Naive B cell (primary cell): Measurements from ENCODE around the gene GOLGA3. TPM values are rescaled to one million over a fixed set of nuclear protein-coding genes. Genes with fewer than 3 reads are reported as not detected.

Experiments
- ATAC-seq, 2 donors: fragments of 150-1000 bp; cut with Tn5 transposase; 2 replicates each; pipeline ENCODE4 v1.10.0; 2021; ENCODE audit warnings: low read depth in 2 of 2, mild to moderate bottlenecking in 2 of 2, moderate library complexity in 2 of 2
- DNase-seq: peaks from one replicate; pipeline ENCODE4 v3.0.0; 2022
- H3K27ac Mint-ChIP-seq, 6 donors: one replicate each; pipeline ENCODE4 v1.8.0; 2020 to 2022; ENCODE audit warnings: mild to moderate bottlenecking in 6 of 6, mixed read lengths in 6 of 6, moderate library complexity in 5 of 6, inconsistent platforms in 2 of 6
- H3K27me3 Mint-ChIP-seq, 3 donors: one replicate each; pipeline ENCODE4 v1.8.0; 2021 to 2022; ENCODE audit warnings: mixed read lengths in 3 of 3, mild to moderate bottlenecking in 1 of 3
- H3K36me3 Mint-ChIP-seq, 2 donors: one replicate each; pipeline ENCODE4 v1.8.0; 2020 to 2022; ENCODE audit warnings: mixed read lengths in 2 of 2, inconsistent platforms in 1 of 2, mild to moderate bottlenecking in 1 of 2
- H3K4me1 Mint-ChIP-seq, 3 donors: one replicate each; pipeline ENCODE4 v1.8.0; 2020 to 2022; ENCODE audit warnings: mixed read lengths in 3 of 3, inconsistent platforms in 1 of 3, mild to moderate bottlenecking in 1 of 3, moderate library complexity in 1 of 3
- H3K4me3 Mint-ChIP-seq, 8 donors: one replicate each; pipeline ENCODE4 v1.8.0; 2020 to 2022; ENCODE audit warnings: mild to moderate bottlenecking in 8 of 8, mixed read lengths in 8 of 8, moderate library complexity in 8 of 8, inconsistent platforms in 2 of 8
- H3K9me3 Mint-ChIP-seq, 7 donors: one replicate each; pipeline ENCODE4 v1.8.0; 2020 to 2022; ENCODE audit warnings: mixed read lengths in 7 of 7, mild to moderate bottlenecking in 5 of 7, inconsistent platforms in 2 of 7, moderate library complexity in 1 of 7
- polyA plus RNA-seq, 6 donors: library from polyadenylated mRNA; unstranded; fragments of 300-500 nt; fragmentation: Illumina TruSeq; gene quantifications; one replicate each; pipeline ENCODE4 v1.2.3, GENCODE V29; 2021; ENCODE audit warnings: low read depth in 6 of 6

GOLGA3 gene
- polyA plus RNA-seq, 6 donors from 2014 or later: 0.17 to 13.6 (median 4.8) TPM

DNA sequence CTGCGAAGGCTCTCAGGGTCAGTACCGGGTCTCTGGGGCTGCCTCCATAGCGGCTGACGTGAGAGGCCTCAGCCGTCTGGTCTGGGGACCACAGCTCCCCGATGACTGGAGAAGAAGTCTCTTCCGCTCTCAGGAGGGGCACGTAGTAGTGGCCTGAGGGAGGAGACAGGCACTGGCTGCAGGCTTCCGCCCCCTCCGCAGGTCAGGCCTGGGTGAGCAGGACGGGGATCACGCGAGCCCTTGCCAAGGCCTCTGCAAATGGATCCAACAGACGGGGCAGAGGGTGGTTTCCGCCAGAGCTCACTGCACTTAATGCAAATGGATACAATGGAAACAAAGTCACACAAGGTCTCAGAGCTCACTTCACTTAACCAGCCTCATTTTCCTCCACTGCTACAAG is 91.8 kb downstream of the GOLGA3 start:
- Mint-ChIP-seq H3K4me3 (no peak overlapping the region), H3K27me3 (no peaks in the 10 kb centered on the region), H3K27ac (no peak overlapping the region), H3K9me3 (peaks cover 0 to 1% (median 0%) of the 10 kb centered on the region in 7 donors), H3K36me3 (peaks cover 22 to 30% of the 10 kb centered on the region in 2 donors), H3K4me1 (peaks cover 0 to 10% (median 2%) of the 10 kb centered on the region in 3 donors)
- no peak for ATAC-seq
- no peak for DNase-seq

DNA sequence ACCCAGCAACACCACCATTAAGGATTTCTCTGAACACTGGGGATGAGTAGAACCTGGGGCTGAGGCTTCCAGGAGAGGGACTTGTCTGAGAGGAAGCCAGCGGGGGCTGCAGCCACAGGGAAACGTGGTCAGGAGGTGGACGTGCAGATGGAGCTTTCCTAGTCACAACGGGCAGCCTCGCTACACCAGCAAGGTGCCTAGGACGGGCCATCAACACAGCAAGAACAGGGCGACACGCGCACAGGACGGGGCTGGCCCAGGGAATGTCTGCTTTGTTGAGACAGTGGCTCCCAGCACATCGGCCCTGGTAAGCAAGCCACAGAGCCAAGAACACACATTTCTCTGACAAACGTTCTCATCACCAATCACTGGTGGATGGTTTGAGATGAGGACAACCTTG is 92.3 kb downstream of the GOLGA3 start:
- Mint-ChIP-seq H3K27me3 (no peaks in the 10 kb centered on the region), H3K27ac (peak overlapping the region in 1 of 6 donors; percentile 60), H3K9me3 (peaks cover 0 to 1% (median 0%) of the 10 kb centered on the region in 7 donors), H3K4me1 (peaks cover 0 to 7% (median 0%) of the 10 kb centered on the region in 3 donors), H3K4me3 (no peak overlapping the region), H3K36me3 (peaks cover 27 to 34% of the 10 kb centered on the region in 2 donors)
- no peak for ATAC-seq
- no peak for DNase-seq

DNA sequence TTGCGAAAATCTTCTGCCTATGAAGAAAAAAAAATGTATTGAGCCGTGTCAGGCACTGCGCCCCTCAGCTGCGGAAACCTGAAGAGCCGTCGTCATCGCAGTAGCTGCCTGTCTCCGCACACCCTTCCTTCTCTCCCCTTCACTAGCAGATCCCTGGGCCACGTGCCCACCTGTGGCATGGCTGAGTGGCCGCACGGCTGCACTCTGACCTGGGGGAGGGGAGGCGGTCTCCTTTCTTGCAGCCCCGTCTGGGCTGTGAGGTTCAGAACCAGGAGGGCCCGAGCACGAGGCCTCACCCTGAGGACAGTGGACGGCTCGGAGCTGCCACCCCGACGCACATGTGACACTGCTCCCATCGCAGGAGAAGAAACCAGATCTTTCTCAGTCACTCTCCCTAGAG is 93.2 kb downstream of the GOLGA3 start:
- peaks cover 31 to 34% of the 10 kb centered on the region in 2 donors for H3K36me3 Mint-ChIP-seq
- H3K4me1 Mint-ChIP-seq: peaks cover 0 to 7% (median 0%) of the 10 kb centered on the region in 3 donors
- ATAC-seq (no peak), DNase-seq (no peak)
- H3K27me3 Mint-ChIP-seq: no peaks in the 10 kb centered on the region
- H3K4me3 Mint-ChIP-seq: no peak overlapping the region
- H3K9me3 Mint-ChIP-seq: peaks cover 0 to 1% (median 0%) of the 10 kb centered on the region in 7 donors
- H3K27ac Mint-ChIP-seq: no peak overlapping the region

DNA sequence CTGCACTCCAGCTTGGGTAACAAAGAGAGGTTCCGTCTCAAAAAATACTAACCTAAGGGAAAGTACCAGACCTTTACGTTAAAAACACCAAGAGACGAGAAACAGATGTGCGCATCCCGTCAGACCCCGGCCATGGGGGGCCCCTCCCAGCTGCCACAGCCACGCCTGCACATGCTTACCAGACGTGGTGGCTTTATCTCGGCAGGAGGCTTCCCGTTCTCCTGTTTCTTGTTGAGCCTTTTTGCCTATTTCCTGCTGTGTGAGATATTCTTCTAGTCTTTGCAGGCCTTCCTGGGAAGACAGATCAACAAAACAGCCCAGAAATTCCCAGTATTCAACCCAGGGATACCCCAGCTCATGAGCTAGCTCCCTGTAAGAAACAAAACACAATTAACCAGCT is 94.5 kb downstream of the GOLGA3 start:
- DNase-seq: no peak
- H3K9me3 Mint-ChIP-seq: peaks cover 0 to 1% (median 0%) of the 10 kb centered on the region in 7 donors
- no peak overlapping the region for H3K4me3 Mint-ChIP-seq
- H3K27me3 Mint-ChIP-seq: no peaks in the 10 kb centered on the region
- H3K27ac Mint-ChIP-seq: no peak overlapping the region
- H3K36me3 Mint-ChIP-seq: peaks cover 31 to 34% of the 10 kb centered on the region in 2 donors
- H3K4me1 Mint-ChIP-seq: peaks cover 0 to 7% (median 3%) of the 10 kb centered on the region in 3 donors
- ATAC-seq: no peak

DNA sequence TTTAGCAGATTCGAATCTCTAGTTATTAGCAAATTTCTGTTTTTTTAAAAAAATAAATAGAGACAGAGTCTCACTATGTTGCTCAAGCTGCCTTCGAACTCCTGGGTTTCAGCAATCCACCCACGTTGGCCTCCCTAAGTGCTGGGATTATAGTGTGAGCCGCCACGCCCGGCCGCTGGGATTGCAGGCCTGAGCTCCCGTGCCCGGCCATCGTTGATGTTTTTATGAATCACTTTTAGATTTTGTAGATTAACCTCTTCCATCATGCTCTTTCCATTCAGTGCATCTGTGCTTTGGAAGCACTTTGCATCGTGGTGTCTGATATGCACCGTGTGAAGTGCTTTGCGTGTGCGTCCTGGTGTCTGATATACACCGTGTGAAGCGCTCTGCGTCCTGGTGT is 97.1 kb downstream of the GOLGA3 start:
- H3K4me1 Mint-ChIP-seq: peaks cover 5 to 7% (median 5%) of the 10 kb centered on the region in 3 donors
- H3K9me3 Mint-ChIP-seq: peaks cover 0 to 1% (median 0%) of the 10 kb centered on the region in 7 donors
- DNase-seq (no peak), ATAC-seq (no peak)
- H3K4me3 Mint-ChIP-seq: no peak overlapping the region
- H3K36me3 Mint-ChIP-seq: peaks cover 34 to 38% of the 10 kb centered on the region in 2 donors
- H3K27ac Mint-ChIP-seq: peak overlapping the region in 1 of 6 donors; percentile 41
- no peaks in the 10 kb centered on the region for H3K27me3 Mint-ChIP-seq

DNA sequence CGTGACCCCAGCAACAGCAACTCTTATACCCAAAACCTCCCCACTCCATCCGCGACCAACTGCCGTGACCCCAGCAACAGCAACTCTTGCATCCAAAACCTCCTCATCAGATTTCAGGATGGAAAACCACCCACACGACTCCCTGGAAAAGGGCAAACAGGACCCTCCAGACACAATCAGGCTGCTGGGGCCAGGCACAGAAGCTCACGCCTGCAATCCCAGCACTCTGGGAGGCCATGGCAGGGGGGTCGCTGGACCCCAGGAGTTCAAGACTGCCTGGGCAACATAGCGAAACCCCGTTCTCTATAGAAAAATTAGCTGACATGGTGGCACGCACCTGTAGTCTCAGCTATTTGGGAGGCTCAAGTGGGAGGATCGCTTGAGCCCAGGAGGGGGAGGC is 98.3 kb downstream of the GOLGA3 start:
- H3K4me1 Mint-ChIP-seq: peaks cover 5 to 7% (median 5%) of the 10 kb centered on the region in 3 donors
- no peak for ATAC-seq

DNA sequence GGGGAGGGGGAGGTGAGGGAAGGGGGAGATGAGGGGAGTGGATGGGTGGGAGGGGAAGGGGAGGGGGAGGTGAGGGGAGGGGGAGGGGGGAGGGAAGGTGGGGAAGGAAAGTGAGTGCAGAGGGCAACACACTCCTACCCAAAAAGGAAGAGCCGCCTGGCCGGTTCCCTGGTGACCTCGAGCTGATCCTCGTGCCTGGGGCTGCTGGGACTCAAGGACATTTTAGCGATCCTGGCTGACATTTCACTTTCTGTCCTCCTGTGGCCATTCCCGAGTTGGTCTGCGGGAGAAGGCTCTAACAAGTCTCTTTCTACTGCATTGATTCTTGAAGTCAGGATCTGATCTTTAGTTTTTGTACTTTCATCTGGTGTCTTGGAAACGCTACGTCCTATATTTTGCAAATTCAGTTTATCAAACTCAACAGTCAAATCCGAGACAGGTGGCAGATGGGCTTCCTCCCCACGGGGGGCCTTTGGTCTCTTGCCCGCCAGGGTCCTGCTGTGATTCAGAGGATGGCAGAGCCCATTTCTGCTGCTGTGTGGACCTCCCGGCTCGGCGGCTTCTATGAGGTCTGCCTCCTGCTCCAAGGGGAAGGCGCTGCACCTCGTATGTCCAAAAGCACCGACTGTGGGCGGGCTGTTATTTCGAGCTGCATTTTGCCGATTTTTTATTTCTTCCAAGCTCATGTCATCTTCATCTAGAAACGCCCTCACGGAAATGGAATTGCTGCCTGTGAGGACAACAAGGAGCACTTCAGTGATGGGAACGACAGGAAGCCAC is 98.9 kb downstream of the GOLGA3 start:
- Mint-ChIP-seq H3K36me3 (peaks cover 38 to 52% of the 10 kb centered on the region in 2 donors), H3K4me3 (no peak overlapping the region), H3K27me3 (no peaks in the 10 kb centered on the region), H3K4me1 (peaks cover 5 to 7% (median 5%) of the 10 kb centered on the region in 3 donors), H3K27ac (peak overlapping the region in 2 of 6 donors; percentile 38 to 76), H3K9me3 (peaks cover 0 to 1% (median 0%) of the 10 kb centered on the region in 7 donors)
- ATAC-seq (no peak), DNase-seq (no peak)

More for the DNA sequence above, 98.3 kb downstream of the GOLGA3 start:
- peak overlapping the region in 3 of 6 donors; percentile 20 to 87 (median 76) for H3K27ac Mint-ChIP-seq
- H3K4me3 Mint-ChIP-seq: no peak overlapping the region
- no peak for DNase-seq
- H3K36me3 Mint-ChIP-seq: peaks cover 38 to 50% of the 10 kb centered on the region in 2 donors
- H3K27me3 Mint-ChIP-seq: no peaks in the 10 kb centered on the region
- H3K9me3 Mint-ChIP-seq: peaks cover 0 to 1% (median 0%) of the 10 kb centered on the region in 7 donors

DNA sequence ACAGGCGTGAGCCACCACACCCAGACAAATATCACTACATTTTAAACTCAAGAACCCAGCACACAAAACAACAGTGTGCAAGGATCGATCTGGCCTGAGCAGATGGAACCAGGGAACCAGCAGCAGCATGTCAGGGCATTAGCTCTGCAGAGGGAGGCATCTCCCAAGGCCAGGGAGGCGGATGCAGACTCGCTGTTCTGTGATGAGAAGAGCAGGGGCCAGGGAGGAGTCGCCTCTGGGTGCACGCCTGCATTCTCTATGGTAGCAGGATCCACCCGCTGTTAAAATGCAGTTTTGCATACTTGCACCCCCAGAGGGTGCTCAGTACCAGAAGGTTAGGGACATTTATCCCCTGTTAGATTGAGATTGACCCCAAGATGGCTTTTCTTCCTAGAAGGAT is 100.2 kb downstream of the GOLGA3 start:
- H3K27ac Mint-ChIP-seq: peak overlapping the region in 4 of 6 donors; percentile 44 to 74 (median 60)
- H3K4me3 Mint-ChIP-seq: peak overlapping the region in 1 of 8 donors; percentile 15
- peaks cover 5 to 7% (median 5%) of the 10 kb centered on the region in 3 donors for H3K4me1 Mint-ChIP-seq
- peaks cover 33 to 43% of the 10 kb centered on the region in 2 donors for H3K36me3 Mint-ChIP-seq
- DNase-seq (no peak), ATAC-seq (no peak)
- H3K9me3 Mint-ChIP-seq: peaks cover 0 to 1% (median 0%) of the 10 kb centered on the region in 7 donors
- H3K27me3 Mint-ChIP-seq: no peaks in the 10 kb centered on the region

DNA sequence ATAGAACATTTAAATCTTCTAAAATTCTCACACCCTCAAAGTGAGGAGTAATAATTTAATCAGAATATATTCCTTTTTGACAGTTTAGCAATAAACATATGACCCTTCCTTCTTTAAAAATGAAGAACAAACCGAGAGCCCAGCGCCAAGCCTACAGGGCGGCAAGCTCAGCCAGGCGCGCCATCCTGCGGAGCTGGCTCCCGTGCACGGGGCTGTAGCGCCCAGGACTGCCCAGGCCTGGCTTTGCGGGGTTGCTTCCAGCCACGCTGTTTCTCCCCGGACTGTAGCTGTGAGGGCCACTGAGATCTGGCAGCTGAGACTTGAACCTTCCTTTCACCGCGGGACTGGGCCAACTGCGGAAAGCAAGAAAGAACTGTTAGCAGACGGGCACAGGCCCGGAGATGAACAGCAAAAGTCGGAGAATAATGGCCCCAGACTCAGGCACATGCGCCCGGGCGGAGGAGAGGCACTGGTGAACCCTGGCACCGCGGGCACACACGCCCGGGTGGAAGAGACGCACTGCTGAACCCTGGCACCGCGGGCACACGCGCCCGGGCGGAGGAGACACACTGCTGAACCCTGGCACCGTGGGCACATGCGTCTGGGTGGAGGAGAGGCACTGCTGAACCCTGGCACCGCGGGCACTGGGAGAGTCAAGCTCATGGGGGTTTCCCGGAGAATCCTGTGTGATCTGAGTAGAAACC is 101.4 kb downstream of the GOLGA3 start:
- Mint-ChIP-seq H3K4me1 (peaks cover 5 to 7% (median 5%) of the 10 kb centered on the region in 3 donors), H3K27me3 (no peaks in the 10 kb centered on the region), H3K9me3 (peaks cover 0 to under 1% (median 0%) of the 10 kb centered on the region in 7 donors), H3K27ac (peak overlapping the region in 1 of 6 donors; percentile 75), H3K36me3 (peaks cover 20 to 31% of the 10 kb centered on the region in 2 donors), H3K4me3 (no peak overlapping the region)
- DNase-seq (no peak), ATAC-seq (no peak)

DNA sequence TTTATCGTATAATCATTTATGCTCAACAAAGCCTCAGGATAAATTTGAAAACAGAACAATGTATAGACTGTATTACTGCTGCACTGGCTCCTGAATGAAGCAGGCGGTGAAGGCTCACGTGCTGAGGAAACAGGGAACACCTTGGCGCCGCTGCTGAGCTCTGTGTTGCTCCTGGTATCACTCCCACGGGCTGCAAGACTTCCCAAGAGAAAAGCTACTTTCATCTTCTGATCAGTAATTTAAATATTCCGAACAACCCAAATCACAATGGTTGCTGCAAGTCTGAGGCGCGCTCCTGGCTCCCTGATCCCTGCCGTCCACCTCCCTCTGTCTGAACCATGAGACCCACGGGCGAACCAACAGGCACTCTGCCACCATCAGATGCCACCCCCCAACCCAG is 102.3 kb downstream of the GOLGA3 start:
- peaks cover 5 to 7% (median 5%) of the 10 kb centered on the region in 3 donors for H3K4me1 Mint-ChIP-seq
- DNase-seq (no peak), ATAC-seq (no peak)
- H3K9me3 Mint-ChIP-seq: no peaks in the 10 kb centered on the region
- no peak overlapping the region for H3K4me3 Mint-ChIP-seq
- H3K36me3 Mint-ChIP-seq: peaks cover 12 to 24% of the 10 kb centered on the region in 2 donors
- H3K27ac Mint-ChIP-seq: peak overlapping the region in 2 of 6 donors; percentile 34 to 67
- no peaks in the 10 kb centered on the region for H3K27me3 Mint-ChIP-seq

DNA sequence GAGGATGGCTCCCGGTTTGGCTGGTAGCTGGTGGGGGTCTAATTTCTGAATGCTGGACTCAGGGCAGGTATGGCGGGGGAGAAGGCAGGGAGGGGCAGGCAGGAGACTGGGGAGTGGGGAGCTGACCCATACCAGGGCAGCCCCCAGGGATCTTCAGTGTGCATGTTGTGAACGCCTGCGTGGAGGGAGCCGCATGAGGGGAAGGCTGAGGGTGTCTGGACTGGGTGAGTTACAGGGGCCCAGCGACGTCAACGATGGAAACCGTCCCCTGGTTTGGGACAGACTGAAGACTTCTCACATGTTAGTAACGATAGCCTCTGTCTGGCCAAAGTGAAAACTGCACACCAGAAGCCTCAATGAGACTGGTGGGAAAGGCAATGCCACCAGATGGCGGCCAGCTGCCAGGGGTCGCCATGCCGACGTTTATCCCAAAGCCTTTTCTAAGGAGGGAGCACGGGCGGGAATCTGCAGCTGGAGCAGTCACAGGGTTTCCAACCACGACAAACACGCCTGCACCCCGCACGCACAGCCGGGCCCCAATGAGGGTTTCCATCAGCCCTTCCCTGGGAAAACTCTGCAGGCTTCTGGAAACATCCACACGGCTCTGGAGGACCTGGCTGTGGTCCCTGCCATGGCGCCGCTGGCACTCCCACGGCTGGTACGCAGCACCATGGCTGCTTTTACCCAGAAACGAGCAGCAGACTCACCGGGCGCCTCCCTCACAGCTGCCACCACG is 104.0 kb downstream of the GOLGA3 start:
- Mint-ChIP-seq H3K4me3 (no peak overlapping the region), H3K9me3 (no peaks in the 10 kb centered on the region), H3K36me3 (peaks cover 11 to 20% of the 10 kb centered on the region in 2 donors), H3K27ac (peak overlapping the region in 1 of 6 donors; percentile 87), H3K4me1 (peaks cover 5% of the 10 kb centered on the region in 3 donors), H3K27me3 (no peaks in the 10 kb centered on the region)
- ATAC-seq (no peak), DNase-seq (no peak)

DNA sequence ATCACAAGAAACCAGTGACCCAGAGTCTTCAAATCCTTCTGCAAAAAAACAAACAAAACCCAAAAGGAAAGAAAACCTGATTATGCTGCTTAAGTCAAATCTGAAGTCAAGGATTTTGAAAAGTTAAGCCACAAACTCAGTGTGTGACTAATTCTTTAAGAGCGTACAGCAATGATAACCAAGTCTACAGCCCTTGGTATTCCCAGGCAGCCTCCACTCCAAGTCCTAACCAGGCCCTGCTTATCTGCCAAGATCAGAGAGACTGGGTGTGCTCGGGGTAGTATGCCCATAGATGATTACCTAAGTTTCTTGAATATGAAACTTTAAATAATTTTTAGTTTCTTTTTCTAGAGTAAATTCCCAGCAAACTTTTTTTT is 104.9 kb downstream of the GOLGA3 start:
- Mint-ChIP-seq H3K27ac (no peak overlapping the region), H3K4me3 (no peak overlapping the region), H3K9me3 (no peaks in the 10 kb centered on the region), H3K36me3 (peaks cover 11 to 20% of the 10 kb centered on the region in 2 donors), H3K27me3 (no peaks in the 10 kb centered on the region), H3K4me1 (peaks cover under 1% of the 10 kb centered on the region in 3 donors)
- ATAC-seq (no peak), DNase-seq (no peak)
